Sigmoid colon (tissue), 4 donors: ENCODE data around the gene RASGRP3.

Experiments
- CTCF ChIP-seq, 4 experiments: fragments of 450-650 bp in 3 of 4; fragments of 200-600 bp in 1 of 4; IDR thresholded peaks; one replicate each; pipeline ENCODE4 v1.5.1; 2016 to 2019; ENCODE audit warnings: antibody characterized with exemption in 4 of 4, mild to moderate bottlenecking in 3 of 4, moderate library complexity in 2 of 4
- POLR2A ChIP-seq, 2 donors: fragments of 450-650 bp; IDR thresholded peaks; one replicate each; pipeline ENCODE4 v1.6.1; 2016; ENCODE audit warnings: antibody characterized with exemption in 2 of 2, mild to moderate bottlenecking in 2 of 2, moderate library complexity in 2 of 2
- POLR2AphosphoS5 ChIP-seq, 4 donors: sonication (generic); formaldehyde crosslinking; IDR thresholded peaks; one replicate each; pipeline ENCODE4 v1.6.1; 2017; ENCODE audit warnings: antibody characterized with exemption in 4 of 4

- no peak for TF ChIP-seq POLR2A (IDR thresholded peaks at IDR 0.05)
- TF ChIP-seq CTCF (IDR thresholded peaks at IDR 0.05) = no peak
- no peak for TF ChIP-seq POLR2AphosphoS5 (IDR thresholded peaks at IDR 0.05)
Measured at GRCh38 chr2:33448220-33448899, 28.1 kb upstream of the RASGRP3 start.
